Hepatocyte (in vitro differentiated cells): ENCODE data around the gene PPM1H.

Experiments used
- CTCF ChIP-seq: fragments of 200-600 bp; sonication (generic); IDR thresholded peaks from 2 replicates; pipeline ENCODE4 v1.5.1; 2016; ENCODE audit warnings: antibody characterized with exemption, mild to moderate bottlenecking; ENCODE audit not compliant: poor library complexity
- EZH2 ChIP-seq: fragments of 200-600 bp; sonication (generic); IDR thresholded peaks from 2 replicates; pipeline ENCODE4 v1.6.1; 2016; ENCODE audit warnings: antibody characterized with exemption, mild to moderate bottlenecking, borderline replicate concordance
- EZH2phosphoT487 ChIP-seq: fragments of 200-600 bp; sonication (generic); IDR thresholded peaks from one replicate; pipeline ENCODE4 v1.6.1; 2018; ENCODE audit warnings: antibody characterized with exemption, mild to moderate bottlenecking, low read depth, moderate library complexity; ENCODE audit not compliant: unreplicated experiment, severe bottlenecking

GRCh38 chr12:62694116-62694515 lies 240.8 kb downstream of the PPM1H start:
- TF ChIP-seq CTCF (no peak), EZH2 (no peak), EZH2phosphoT487 (no peak)
